ENCODE data around the gene FGFR1OP2. TPM values are rescaled to one million over a fixed set of nuclear protein-coding genes. Genes with fewer than 3 reads are reported as not detected.
"Not testable (repeated sequence)": the region's sequence is repeated elsewhere in the genome, so short reads cannot be mapped to it uniquely, and the experiment has no call there.

The FGFR1OP2 gene
- total RNA-seq, 4 donors from 2014 or later, result 38.1 to 60.3 (median 46.6) TPM

DNA sequence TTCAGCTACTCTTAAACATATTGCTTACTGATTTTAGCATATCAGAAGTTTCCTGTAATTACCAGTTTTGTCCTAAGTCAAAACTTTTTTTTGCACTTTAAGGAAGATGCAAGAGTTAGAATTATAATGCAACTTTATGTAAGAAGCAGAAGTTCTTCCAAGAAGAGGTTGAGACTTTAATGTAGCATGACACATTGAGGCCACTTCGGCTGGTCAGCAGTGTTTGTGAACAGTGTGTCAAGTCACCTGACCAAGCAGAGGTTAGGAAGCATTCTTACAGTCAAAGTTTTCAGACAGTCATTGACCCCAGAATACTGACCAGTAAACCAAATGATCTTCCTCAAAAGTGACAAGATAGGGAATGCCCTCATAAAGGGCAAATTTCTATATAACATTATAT, 15.2 kb downstream of the FGFR1OP2 start:
- H3K4me3 ChIP-seq (ENCODE audit: low read depth, poor library complexity, severe bottlenecking), result no peak overlapping the region
- intact Hi-C loops (cut with DNase I; ENCODE audit: low total_unique reads), result no loop called here
- TF ChIP-seq, protein P1, sequence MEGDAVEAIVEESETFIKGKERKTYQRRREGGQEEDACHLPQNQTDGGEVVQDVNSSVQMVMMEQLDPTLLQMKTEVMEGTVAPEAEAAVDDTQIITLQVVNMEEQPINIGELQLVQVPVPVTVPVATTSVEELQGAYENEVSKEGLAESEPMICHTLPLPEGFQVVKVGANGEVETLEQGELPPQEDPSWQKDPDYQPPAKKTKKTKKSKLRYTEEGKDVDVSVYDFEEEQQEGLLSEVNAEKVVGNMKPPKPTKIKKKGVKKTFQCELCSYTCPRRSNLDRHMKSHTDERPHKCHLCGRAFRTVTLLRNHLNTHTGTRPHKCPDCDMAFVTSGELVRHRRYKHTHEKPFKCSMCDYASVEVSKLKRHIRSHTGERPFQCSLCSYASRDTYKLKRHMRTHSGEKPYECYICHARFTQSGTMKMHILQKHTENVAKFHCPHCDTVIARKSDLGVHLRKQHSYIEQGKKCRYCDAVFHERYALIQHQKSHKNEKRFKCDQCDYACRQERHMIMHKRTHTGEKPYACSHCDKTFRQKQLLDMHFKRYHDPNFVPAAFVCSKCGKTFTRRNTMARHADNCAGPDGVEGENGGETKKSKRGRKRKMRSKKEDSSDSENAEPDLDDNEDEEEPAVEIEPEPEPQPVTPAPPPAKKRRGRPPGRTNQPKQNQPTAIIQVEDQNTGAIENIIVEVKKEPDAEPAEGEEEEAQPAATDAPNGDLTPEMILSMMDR (IDR thresholded peaks at IDR 0.05), result no peak
- TF ChIP-seq POLR2A (IDR thresholded peaks at IDR 0.05), result no peak
- DNase-seq (ENCODE audit: low spot score in 2 of 2), result no peak
- WGBS, 2 donors, result 76 to 81% methylated on average over 1 of the region's 1 CpG

DNA sequence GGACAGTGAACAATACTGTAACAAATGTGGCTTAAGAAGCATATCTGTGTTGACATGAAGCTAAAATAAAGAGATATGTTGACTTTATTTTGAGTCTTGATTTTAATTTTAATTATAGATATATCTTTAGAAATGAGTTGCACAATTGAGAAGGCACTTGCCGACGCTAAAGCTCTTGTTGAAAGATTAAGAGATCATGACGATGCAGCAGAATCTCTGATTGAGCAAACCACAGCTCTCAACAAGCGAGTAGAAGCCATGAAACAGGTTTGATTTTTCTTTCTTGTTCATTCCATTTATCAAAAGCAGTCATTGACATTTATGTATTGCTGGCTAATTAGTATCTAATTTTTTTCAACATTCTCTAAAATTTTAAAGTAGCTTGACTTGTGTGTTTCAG, 15.8 kb downstream of the FGFR1OP2 start:
- intact Hi-C loops (cut with DNase I; ENCODE audit: low total_unique reads), result no loop called here
- WGBS, 2 donors, result 82 to 87% methylated on average over 4 of the region's 4 CpGs
- no peak for TF ChIP-seq POLR2A (IDR thresholded peaks at IDR 0.05)
- TF ChIP-seq, protein P1 (IDR thresholded peaks at IDR 0.05), result no peak
- H3K4me3 ChIP-seq (ENCODE audit: low read depth, poor library complexity, severe bottlenecking), result no peak overlapping the region
- DNase-seq (ENCODE audit: low spot score in 2 of 2), result no peak

DNA sequence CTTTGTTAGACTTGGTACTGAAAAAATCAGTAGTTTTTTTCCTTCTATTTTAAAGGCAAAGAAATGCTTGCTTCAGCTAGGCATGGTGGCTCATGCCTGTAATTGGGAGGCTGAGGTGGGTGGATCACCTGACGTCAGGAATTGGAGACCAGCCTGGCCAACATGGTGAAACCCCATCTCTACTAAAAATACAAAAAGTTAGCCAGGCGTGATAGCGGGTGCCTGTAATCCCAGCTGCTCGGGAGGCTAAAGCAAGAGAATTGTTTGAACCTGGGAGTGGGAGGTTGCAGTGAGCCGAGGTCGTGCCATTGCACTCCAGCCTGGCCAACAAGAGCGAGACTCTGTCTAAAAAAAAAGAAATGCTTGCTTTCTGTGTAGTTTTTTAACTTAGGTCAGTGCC, 23.1 kb downstream of the FGFR1OP2 start:
- DNase-seq (ENCODE audit: low spot score in 2 of 2); intact Hi-C loops (cut with DNase I; ENCODE audit: low total_unique reads); H3K4me3 ChIP-seq (ENCODE audit: low read depth, poor library complexity, severe bottlenecking): not testable (repeated sequence)
- 93 to 94% methylated on average over 7 of the region's 7 CpGs for WGBS, 2 donors

DNA sequence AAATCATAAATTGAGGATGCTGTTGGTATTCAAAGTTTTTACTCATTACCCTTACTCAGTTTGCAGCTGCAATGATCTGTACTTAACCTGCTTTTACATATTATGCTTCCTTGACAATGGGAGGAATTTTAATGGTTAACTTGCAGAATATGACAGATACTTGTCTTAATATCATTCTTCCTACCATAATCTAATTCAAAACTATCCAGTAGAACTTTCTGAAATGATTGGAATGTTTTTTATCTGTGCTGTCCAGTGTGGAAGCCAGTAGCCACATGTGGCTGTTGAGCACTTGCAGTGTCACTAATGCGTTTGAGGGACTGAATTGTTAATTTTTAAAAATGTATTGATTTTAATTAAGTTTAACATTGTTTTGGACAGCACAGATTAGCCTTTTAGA, 23.5 kb downstream of the FGFR1OP2 start:
- no peak overlapping the region for H3K4me3 ChIP-seq (ENCODE audit: low read depth, poor library complexity, severe bottlenecking)
- 90 to 92% methylated on average over 1 of the region's 1 CpG for WGBS, 2 donors
- TF ChIP-seq, protein P1 (IDR thresholded peaks at IDR 0.05), result no peak
- TF ChIP-seq POLR2A (IDR thresholded peaks at IDR 0.05), result no peak
- DNase-seq (ENCODE audit: low spot score in 2 of 2), result no peak
- intact Hi-C loops (cut with DNase I; ENCODE audit: low total_unique reads), result no loop called here

DNA sequence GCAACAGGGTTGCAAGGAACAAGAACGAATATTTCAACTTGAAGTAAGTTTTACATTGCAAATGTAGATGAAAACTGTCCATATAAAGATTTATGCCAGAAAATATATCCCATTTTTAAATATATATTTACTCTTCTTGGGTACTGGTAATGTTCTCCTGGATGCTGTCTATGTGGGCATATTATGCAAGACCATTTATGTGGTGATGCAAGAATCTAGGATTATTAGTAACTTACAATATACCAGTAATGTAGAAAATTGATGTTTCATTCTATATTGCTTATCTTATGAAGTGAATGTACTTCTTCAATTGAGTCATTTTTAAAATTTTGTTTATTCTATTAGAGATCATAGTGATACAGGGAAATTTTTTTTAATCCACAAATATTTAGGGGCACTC, 25.1 kb downstream of the FGFR1OP2 start:
- 94 to 97% methylated on average over 1 of the region's 1 CpG for WGBS, 2 donors
- intact Hi-C loops (cut with DNase I; ENCODE audit: low total_unique reads), result no loop called here
- TF ChIP-seq POLR2A (IDR thresholded peaks at IDR 0.05), result no peak
- TF ChIP-seq, protein P1 (IDR thresholded peaks at IDR 0.05), result no peak
- no peak overlapping the region for H3K4me3 ChIP-seq (ENCODE audit: low read depth, poor library complexity, severe bottlenecking)
- no peak for DNase-seq (ENCODE audit: low spot score in 2 of 2)

DNA sequence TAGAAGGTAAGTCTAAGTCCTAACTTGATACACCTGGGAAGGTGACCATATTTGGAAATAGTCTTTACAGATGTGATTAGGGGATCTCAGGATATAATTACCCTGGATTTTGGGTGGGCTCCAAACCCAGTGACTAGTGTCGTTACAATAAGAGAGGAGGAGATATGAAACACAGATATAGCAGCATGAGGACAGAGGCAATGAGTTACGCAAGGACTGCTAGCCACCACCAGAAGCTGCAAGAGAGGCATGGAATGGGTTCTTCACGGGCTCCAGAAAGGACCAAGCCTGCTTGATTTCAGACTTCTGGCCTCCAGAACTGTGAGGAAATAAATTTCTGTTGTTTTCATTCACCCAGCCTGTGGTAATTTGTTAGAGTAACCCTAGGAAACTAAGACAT, 28.6 kb downstream of the FGFR1OP2 start:
- WGBS, 2 donors, result 88 to 91% methylated on average over 3 of the region's 3 CpGs
- H3K4me3 ChIP-seq (ENCODE audit: low read depth, poor library complexity, severe bottlenecking), result no peak overlapping the region
- intact Hi-C loops (cut with DNase I; ENCODE audit: low total_unique reads), result no loop called here
- DNase-seq (ENCODE audit: low spot score in 2 of 2), result no peak
- TF ChIP-seq POLR2A (IDR thresholded peaks at IDR 0.05), result no peak
- TF ChIP-seq, protein P1 (IDR thresholded peaks at IDR 0.05), result no peak
